IMR-90 (cell line): ENCODE measurements around the gene ACY1. TPM values are rescaled to one million over a fixed set of nuclear protein-coding genes. Genes with fewer than 3 reads are reported as not detected.
"Not testable (repeated sequence)": the region's sequence is repeated elsewhere in the genome, so short reads cannot be mapped to it uniquely, and the experiment has no call there.

Experiments used
- ATAC-seq: fragments of 200-7000 bp; cut with Tn5 transposase; 2 replicates; pipeline ENCODE4 v1.9.1; 2020; ENCODE audit warnings: low read depth, mild to moderate bottlenecking, moderate library complexity
- BruUV-seq: library from RNA; stranded (reverse); fragments of 400-500 nt; replicated peaks from 2 replicates; lab custom pipeline; 2021; lab: Mats Ljungman, UMichigan
- CTCF ChIA-PET: fragments of 300-600 bp; formaldehyde crosslinking; extraction: SDS; loops from one replicate; lab custom pipeline; 2021; ENCODE audit warnings: antibody characterized with exemption; lab: Yijun Ruan, JAX
- POLR2A ChIA-PET: fragments of 300-600 bp; sonication (Branson Sonifier 250); formaldehyde crosslinking; loops from one replicate; lab custom pipeline; 2022; ENCODE audit warnings: antibody characterized with exemption; ENCODE audit not compliant: unreplicated experiment; lab: Charles Lee
- DNase-seq: peaks from one replicate; pipeline ENCODE4 v3.0.0; 2013
- H2AFZ ChIP-seq: replicated peaks from 2 replicates; pipeline ENCODE3; 2013; ENCODE audit warnings: low read length, mild to moderate bottlenecking; ENCODE audit not compliant: poor library complexity
- H2AK5ac ChIP-seq: 2 replicates; pipeline ENCODE4 v1.6.1; 2013; ENCODE audit warnings: low read depth, low read length, inconsistent platforms
- H2AK9ac ChIP-seq: replicated peaks from 2 replicates; pipeline ENCODE3; 2013; ENCODE audit warnings: mild to moderate bottlenecking, low read depth, low read length, moderate library complexity; ENCODE audit not compliant: poor library complexity
- H2BK120ac ChIP-seq: 2 replicates; pipeline ENCODE4 v1.6.1; 2013; ENCODE audit warnings: low read depth, low read length, inconsistent platforms
- H2BK15ac ChIP-seq: 3 replicates; pipeline ENCODE4 v1.6.1; 2013; ENCODE audit warnings: low read depth, low read length, inconsistent platforms
- H2BK20ac ChIP-seq: 2 replicates; pipeline ENCODE4 v1.6.1; 2013; ENCODE audit warnings: low read depth, mild to moderate bottlenecking, inconsistent platforms, low read length, moderate library complexity
- H2BK5ac ChIP-seq: 2 replicates; pipeline ENCODE4 v1.6.1; 2013; ENCODE audit warnings: mild to moderate bottlenecking, low read depth, low read length, inconsistent platforms; ENCODE audit not compliant: poor library complexity, severe bottlenecking
- H3K14ac ChIP-seq: replicated peaks from 2 replicates; pipeline ENCODE4 v1.6.1; 2013; ENCODE audit warnings: low read depth, low read length, inconsistent platforms
- H3K18ac ChIP-seq: 2 replicates; pipeline ENCODE4 v1.6.1; 2013; ENCODE audit warnings: low read depth, low read length, control low read depth
- H3K23ac ChIP-seq: 2 replicates; pipeline ENCODE4 v1.6.1; 2013; ENCODE audit warnings: low read depth, low read length, inconsistent platforms
- H3K27ac ChIP-seq: 2 replicates; pipeline ENCODE4 v1.5.1; 2013; ENCODE audit warnings: mild to moderate bottlenecking, control low read depth, low read length; ENCODE audit not compliant: insufficient read depth
- H3K27me3 ChIP-seq: 2 replicates; pipeline ENCODE4 v1.6.1; 2013; ENCODE audit warnings: low read length; ENCODE audit not compliant: control insufficient read depth, insufficient read depth
- H3K36me3 ChIP-seq: 2 replicates; pipeline ENCODE4 v1.6.1; 2013; ENCODE audit warnings: low read length, mixed read lengths; ENCODE audit not compliant: control insufficient read depth, insufficient read depth
- H3K4ac ChIP-seq: 2 replicates; pipeline ENCODE4 v1.6.1; 2013; ENCODE audit warnings: low read depth, low read length, inconsistent platforms
- H3K4me1 ChIP-seq: 2 replicates; pipeline ENCODE4 v1.6.1; 2013; ENCODE audit warnings: low read length, mixed read lengths; ENCODE audit not compliant: control insufficient read depth, insufficient read depth
- H3K4me2 ChIP-seq: 2 replicates; pipeline ENCODE4 v1.6.1; 2013; ENCODE audit warnings: low read depth, mild to moderate bottlenecking, control low read depth, low read length, moderate library complexity
- H3K4me3 ChIP-seq: 2 replicates; pipeline ENCODE4 v1.5.1; 2013; ENCODE audit warnings: low read depth, mild to moderate bottlenecking, control low read depth, low read length, moderate library complexity; ENCODE audit not compliant: insufficient read depth
- H3K56ac ChIP-seq: 2 replicates; pipeline ENCODE4 v1.6.1; 2013; ENCODE audit warnings: low read length, inconsistent platforms; ENCODE audit not compliant: insufficient read depth; ENCODE audit errors: extremely low read depth
- H3K79me1 ChIP-seq, 2 experiments: 2 replicates each; pipeline ENCODE4 v1.6.1; 2013; ENCODE audit warnings: low read length in 2 of 2, inconsistent platforms in 1 of 2, low read depth in 1 of 2
- H3K9ac ChIP-seq: 2 replicates; pipeline ENCODE4 v1.6.1; 2013; ENCODE audit warnings: low read depth, low read length, control low read depth
- H3K9me1 ChIP-seq: 2 replicates; pipeline ENCODE4 v1.6.1; 2013; ENCODE audit warnings: low read length, inconsistent platforms; ENCODE audit not compliant: insufficient read depth
- H3K9me3 ChIP-seq: 2 replicates; pipeline ENCODE4 v1.6.1; 2013; ENCODE audit warnings: low read length; ENCODE audit not compliant: control insufficient read depth, insufficient read depth
- H4K20me1 ChIP-seq: 2 replicates; pipeline ENCODE4 v1.6.1; 2013; ENCODE audit warnings: low read length, inconsistent platforms; ENCODE audit not compliant: insufficient read depth
- H4K5ac ChIP-seq: 2 replicates; pipeline ENCODE4 v1.6.1; 2013; ENCODE audit warnings: mild to moderate bottlenecking, low read depth, low read length, control low read depth
- H4K8ac ChIP-seq, 2 experiments: 2 replicates each; pipeline ENCODE4 v1.6.1; 2013; ENCODE audit warnings: low read depth in 2 of 2, low read length in 2 of 2, control low read depth in 1 of 2, inconsistent platforms in 1 of 2
- H4K91ac ChIP-seq: 2 replicates; pipeline ENCODE4 v1.6.1; 2013; ENCODE audit warnings: low read depth, low read length, inconsistent platforms; ENCODE audit not compliant: insufficient read depth
- WGBS, 2 experiments: methylation state at CpG; one replicate each; pipeline versions ENCODE4 v1.1.5 to v1.1.7; 2013; ENCODE audit warnings: missing lambda C conversion rate in 2 of 2; ENCODE audit not compliant: insufficient read length in 1 of 2; ENCODE audit errors: extremely low coverage in 2 of 2; 5-methylcytosine and 5-hydroxymethylcytosine counted together
- dilution Hi-C: fragments of 300-500 bp; cut with HindIII; formaldehyde crosslinking; loops from one replicate; pipeline ENCODE4 v1.14.3; 2018; ENCODE audit warnings: low sequenced_read_pairs; ENCODE audit not compliant: unreplicated experiment
- in situ Hi-C: fragments of 300-500 bp; cut with MboI; formaldehyde crosslinking; loops from 3 replicates; pipeline ENCODE4 v1.14.3; 2019; ENCODE audit warnings: low sequenced_read_pairs, inconsistent platforms, mixed read lengths
- intact Hi-C: fragments of 100-400 bp; cut with micrococcal nuclease; formaldehyde crosslinking; loops from 2 replicates; pipeline ENCODE4 v1.10.0; 2022
- polyA plus RNA-seq, 3 experiments: library from polyadenylated mRNA; depleted of rRNA; stranded (reverse); fragments of >200 nt; gene quantifications; 2 replicates each; pipeline ENCODE4 v1.2.3, GENCODE V29; 2012; ENCODE audit warnings: low replicate concordance in 1 of 3
- total RNA-seq: library from RNA; depleted of rRNA; stranded (reverse); fragments of >200 nt; gene quantifications from 2 replicates; pipeline ENCODE4 v1.2.3, GENCODE V29; 2012
- TF ChIP-seq, protein P1 (sequence below): conservative IDR thresholded peaks from 2 replicates; pipeline ENCODE4 v1.5.1; 2012; ENCODE audit warnings: mild to moderate bottlenecking, low read depth, low read length, improper control_type of control experiment

The ACY1 gene
- total and polyA plus RNA-seq, 2 of the 4 experiments (the other 2 are of a cell fraction): 22.0 to 47.1 TPM

DNA sequence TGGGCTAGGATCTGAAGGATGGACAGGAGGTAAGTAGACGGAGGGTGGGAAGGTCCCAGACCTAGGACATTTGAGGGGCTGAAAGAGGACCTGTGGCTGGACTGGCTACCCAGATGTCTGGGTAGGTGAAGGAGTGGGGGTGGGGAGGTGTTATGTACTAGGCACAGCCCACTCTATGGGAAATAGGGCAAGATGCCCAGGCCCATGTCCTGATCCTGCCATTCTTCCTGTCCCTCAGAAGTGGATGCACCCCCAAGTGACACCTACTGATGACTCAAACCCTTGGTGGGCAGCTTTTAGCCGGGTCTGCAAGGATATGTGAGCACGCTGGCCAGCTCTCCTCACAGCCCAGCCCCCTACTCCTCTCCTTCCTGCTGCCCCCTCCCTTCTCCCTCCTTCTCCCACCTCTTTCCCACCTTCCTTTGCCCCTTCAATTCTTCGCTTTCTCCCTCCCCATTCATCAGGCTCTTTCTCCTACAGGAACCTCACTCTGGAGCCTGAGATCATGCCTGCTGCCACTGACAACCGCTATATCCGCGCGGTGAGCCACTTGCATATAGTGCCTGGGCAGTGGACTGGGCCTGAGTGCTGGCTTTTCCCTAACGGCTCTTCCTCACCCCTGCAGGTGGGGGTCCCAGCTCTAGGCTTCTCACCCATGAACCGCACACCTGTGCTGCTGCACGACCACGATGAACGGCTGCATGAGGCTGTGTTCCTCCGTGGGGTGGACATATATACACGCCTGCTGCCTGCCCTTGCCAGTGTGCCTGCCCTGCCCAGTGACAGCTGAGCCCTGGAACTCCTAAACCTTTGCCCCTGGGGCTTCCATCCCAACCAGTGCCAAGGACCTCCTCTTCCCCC, 5.2 kb downstream of the ACY1 start (continued):
- TF ChIP-seq, protein P1, sequence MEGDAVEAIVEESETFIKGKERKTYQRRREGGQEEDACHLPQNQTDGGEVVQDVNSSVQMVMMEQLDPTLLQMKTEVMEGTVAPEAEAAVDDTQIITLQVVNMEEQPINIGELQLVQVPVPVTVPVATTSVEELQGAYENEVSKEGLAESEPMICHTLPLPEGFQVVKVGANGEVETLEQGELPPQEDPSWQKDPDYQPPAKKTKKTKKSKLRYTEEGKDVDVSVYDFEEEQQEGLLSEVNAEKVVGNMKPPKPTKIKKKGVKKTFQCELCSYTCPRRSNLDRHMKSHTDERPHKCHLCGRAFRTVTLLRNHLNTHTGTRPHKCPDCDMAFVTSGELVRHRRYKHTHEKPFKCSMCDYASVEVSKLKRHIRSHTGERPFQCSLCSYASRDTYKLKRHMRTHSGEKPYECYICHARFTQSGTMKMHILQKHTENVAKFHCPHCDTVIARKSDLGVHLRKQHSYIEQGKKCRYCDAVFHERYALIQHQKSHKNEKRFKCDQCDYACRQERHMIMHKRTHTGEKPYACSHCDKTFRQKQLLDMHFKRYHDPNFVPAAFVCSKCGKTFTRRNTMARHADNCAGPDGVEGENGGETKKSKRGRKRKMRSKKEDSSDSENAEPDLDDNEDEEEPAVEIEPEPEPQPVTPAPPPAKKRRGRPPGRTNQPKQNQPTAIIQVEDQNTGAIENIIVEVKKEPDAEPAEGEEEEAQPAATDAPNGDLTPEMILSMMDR: no peak

DNA sequence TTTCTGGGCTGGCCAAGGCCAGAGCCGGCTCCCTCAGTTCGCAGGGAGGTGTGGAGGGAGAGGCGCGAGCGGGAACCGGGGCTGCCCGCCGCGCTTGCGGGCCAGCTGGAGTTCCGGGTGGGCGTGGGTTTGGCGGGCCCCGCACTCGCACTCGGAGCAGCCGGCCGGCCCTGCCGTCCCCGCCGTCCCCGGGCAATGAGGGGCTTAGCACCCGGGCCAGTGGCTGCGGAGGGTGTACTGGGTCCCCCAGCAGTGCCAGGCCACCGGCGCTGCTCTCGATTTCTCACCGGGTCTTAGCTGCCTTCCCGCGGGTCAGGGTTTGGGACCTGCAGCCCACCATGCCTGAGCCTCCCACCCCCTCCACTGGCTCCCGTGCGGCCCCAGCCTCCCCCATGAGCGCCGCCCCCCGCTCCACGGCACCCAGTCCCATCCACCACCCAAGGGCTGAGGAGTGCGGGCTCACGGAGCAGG, 7.2 kb downstream of the ACY1 start:
- H3K9me3 ChIP-seq, in situ Hi-C loops, H3K27ac ChIP-seq, CTCF ChIA-PET, H2AFZ ChIP-seq, H2BK5ac ChIP-seq, H4K5ac ChIP-seq, H3K27me3 ChIP-seq, H3K9ac ChIP-seq, H3K56ac ChIP-seq, H3K23ac ChIP-seq, H4K91ac ChIP-seq, H3K9me1 ChIP-seq, H4K8ac ChIP-seq, H2AK9ac ChIP-seq, H3K18ac ChIP-seq, DNase-seq, H3K4me3 ChIP-seq, H2AK5ac ChIP-seq, BruUV-seq, ATAC-seq, H3K4ac ChIP-seq, H3K14ac ChIP-seq, H3K4me2 ChIP-seq, H2BK120ac ChIP-seq, H2BK15ac ChIP-seq, intact Hi-C loops, H2BK20ac ChIP-seq, dilution Hi-C loops: not testable (repeated sequence)
- peaks cover 18% of the 10 kb centered on the region; the same call in 1 of the 2 replicates for H4K20me1 ChIP-seq
- POLR2A ChIA-PET: interaction anchor here (0.6 kb wide), 1 partner anchor 98 kb away, joined by 5 read pairs; no protein-coding TSS in a partner anchor
- H3K4me1 ChIP-seq: peaks cover 11% of the 10 kb centered on the region
- peaks cover 24 to 56% of the 10 kb centered on the region in 2 experiments; a peak in 3 of 4 replicates for H3K79me1 ChIP-seq
- peaks cover 31% of the 10 kb centered on the region for H3K36me3 ChIP-seq
- 87% methylated on average over 5 of the region's 38 CpGs; no CpG with 5 or more reads in 1 of the 2 experiments for WGBS, 2 experiments
